ENCODE measurements around the gene RUNX1.

Gene RUNX1

DNA sequence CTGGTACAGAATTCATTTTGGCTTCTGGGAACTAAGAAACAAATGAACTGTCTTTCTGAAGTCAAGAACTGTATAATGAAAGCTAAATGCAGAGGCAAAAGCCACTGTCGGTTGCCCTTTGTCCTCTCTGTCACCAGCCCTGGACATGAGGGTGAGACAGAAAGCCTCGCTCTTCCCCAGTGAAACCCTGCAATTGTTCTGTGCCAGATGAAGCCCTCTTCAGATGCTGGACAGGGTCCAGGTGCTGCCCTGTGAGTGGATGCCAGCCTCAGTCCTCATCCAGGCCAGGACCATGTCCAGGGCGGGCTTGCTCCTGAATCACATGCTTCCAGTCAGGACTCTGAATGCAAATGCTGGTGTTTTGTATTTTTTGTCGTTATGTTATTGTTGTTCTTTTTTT, 138.7 kb downstream of the RUNX1 start:
- no peak for DNase-seq
- Histone ChIP-seq H3K27me3 (replicated peaks; ENCODE audit: control insufficient read depth, insufficient read depth, low read length, poor library complexity, severe bottlenecking) (no peaks in the 10 kb centered on the region), H3K9me3 (ENCODE audit: control insufficient read depth, low read length) (no peaks in the 10 kb centered on the region), H3K4me1 (ENCODE audit: control insufficient read depth, insufficient read depth, low read length, poor library complexity, severe bottlenecking) (peaks cover 6% of the 10 kb centered on the region), H3K4me3 (ENCODE audit: insufficient read depth, low read depth, low read length, poor library complexity, severe bottlenecking) (no peak overlapping the region), H3K36me3 (ENCODE audit: control insufficient read depth, insufficient read depth, low read length) (peaks cover 3% of the 10 kb centered on the region), H3K27ac (ENCODE audit: insufficient read depth, low read length, poor library complexity, severe bottlenecking) (no peak overlapping the region)

DNA sequence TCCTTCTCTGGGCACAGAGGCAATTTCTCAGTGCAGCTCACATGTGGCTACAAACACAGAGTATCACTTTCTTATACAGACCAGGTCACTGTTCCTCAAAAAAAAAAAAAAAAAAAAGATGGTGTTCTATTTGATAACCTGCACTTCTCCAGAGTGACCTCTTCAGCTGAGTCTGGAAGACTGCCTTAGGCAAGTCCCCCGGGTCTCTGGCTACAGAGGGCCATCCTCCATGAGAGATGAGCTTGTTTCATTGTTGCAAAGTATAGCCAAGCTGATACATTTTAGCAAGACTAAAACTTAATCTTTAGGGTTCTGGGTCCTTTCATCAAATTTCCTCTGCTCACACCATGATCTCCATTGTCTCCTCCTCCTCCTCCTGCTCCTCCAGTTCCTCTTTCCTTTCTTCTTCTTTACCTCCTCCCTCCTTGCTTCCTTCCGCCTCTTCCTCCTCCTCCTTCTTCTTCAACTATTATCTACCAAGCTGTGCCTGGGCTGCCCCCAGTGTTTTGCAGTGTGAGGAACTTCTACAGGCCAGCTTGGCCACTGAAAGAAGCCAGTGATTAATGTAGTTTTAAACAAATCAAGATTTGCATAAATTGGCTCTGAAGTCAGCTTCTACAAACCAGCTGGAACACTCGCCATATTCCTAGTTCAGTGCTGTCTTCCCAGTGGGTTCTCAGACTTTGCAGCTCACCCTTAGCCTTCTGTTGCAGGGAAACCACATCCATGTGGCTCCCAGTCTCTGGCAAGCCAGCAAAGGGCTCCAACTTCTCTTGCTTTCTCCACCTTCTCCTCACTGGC, 139.4 kb downstream of the RUNX1 start:
- Histone ChIP-seq H3K9me3 (ENCODE audit: control insufficient read depth, low read length) (no peaks in the 10 kb centered on the region), H3K4me3 (ENCODE audit: insufficient read depth, low read depth, low read length, poor library complexity, severe bottlenecking) (no peak overlapping the region), H3K27me3 (replicated peaks; ENCODE audit: control insufficient read depth, insufficient read depth, low read length, poor library complexity, severe bottlenecking) (no peaks in the 10 kb centered on the region), H3K4me1 (ENCODE audit: control insufficient read depth, insufficient read depth, low read length, poor library complexity, severe bottlenecking) (peaks cover 6% of the 10 kb centered on the region), H3K27ac (ENCODE audit: insufficient read depth, low read length, poor library complexity, severe bottlenecking) (no peak overlapping the region), H3K36me3 (ENCODE audit: control insufficient read depth, insufficient read depth, low read length) (peaks cover 3% of the 10 kb centered on the region)
- no peak for DNase-seq

GRCh38 chr21:34908419-34909055, 140.6 kb downstream of the RUNX1 start:
- no peak for DNase-seq
- Histone ChIP-seq H3K4me1 (ENCODE audit: control insufficient read depth, insufficient read depth, low read length, poor library complexity, severe bottlenecking) (peaks cover 6% of the 10 kb centered on the region), H3K4me3 (ENCODE audit: insufficient read depth, low read depth, low read length, poor library complexity, severe bottlenecking) (no peak overlapping the region)

DNA sequence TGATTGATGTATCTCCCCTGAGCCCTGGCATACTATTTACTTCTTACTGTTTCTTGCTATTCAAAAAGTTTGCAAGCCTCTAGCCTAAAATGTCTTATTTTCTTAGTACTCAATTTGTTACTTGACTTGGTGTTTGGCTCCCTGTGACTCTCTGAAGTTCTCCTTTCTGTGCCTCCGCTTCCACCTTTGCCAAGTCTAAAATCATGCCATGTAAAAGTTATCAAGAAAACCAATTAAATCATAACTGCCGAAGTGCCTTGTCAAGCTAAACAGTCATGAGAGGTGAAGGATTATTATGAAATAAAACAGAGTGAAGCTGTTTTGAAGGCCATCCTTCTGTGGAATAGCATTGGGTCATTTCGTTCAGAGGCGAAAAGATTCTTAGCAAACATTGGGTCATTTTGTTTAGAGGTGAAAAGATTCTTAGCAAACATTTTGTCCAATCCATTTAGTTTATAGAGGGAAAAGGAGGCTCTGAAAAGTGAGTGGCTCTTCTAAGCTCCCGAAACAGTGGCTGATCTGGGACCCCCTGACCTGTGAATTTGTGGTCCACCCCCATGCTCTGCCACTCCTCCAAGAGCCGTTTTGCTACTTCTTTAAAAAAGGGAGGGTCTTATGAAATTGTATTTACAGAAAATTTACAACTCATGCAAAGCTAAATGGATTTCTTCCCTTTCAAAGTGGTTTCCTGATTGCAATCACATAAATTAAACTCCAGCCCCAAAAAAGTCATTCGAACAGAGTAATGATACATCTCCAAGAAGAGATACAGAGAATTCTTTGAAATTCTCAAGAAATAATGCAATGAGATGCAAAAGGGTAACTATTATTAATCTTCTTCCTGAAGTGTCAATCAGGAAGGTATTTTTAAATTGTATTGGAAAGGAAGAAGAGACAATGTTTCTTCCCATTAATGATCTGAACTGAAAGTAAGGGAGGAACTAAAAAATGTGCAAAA, 141.4 kb downstream of the RUNX1 start:
- H3K4me1 ChIP-seq (ENCODE audit: control insufficient read depth, insufficient read depth, low read length, poor library complexity, severe bottlenecking) = peaks cover 6% of the 10 kb centered on the region
- H3K9me3 ChIP-seq (ENCODE audit: control insufficient read depth, low read length) = no peaks in the 10 kb centered on the region
- no peaks in the 10 kb centered on the region for H3K27me3 ChIP-seq (replicated peaks; ENCODE audit: control insufficient read depth, insufficient read depth, low read length, poor library complexity, severe bottlenecking)
- peaks cover 3% of the 10 kb centered on the region for H3K36me3 ChIP-seq (ENCODE audit: control insufficient read depth, insufficient read depth, low read length)
- DNase-seq = no peak
- H3K4me3 ChIP-seq (ENCODE audit: insufficient read depth, low read depth, low read length, poor library complexity, severe bottlenecking) = no peak overlapping the region
- H3K27ac ChIP-seq (ENCODE audit: insufficient read depth, low read length, poor library complexity, severe bottlenecking) = no peak overlapping the region

More at GRCh38 chr21:34908419-34909055, 140.6 kb downstream of the RUNX1 start:
- Histone ChIP-seq H3K27me3 (replicated peaks; ENCODE audit: control insufficient read depth, insufficient read depth, low read length, poor library complexity, severe bottlenecking) (no peaks in the 10 kb centered on the region), H3K9me3 (ENCODE audit: control insufficient read depth, low read length) (no peaks in the 10 kb centered on the region), H3K36me3 (ENCODE audit: control insufficient read depth, insufficient read depth, low read length) (peaks cover 3% of the 10 kb centered on the region), H3K27ac (ENCODE audit: insufficient read depth, low read length, poor library complexity, severe bottlenecking) (no peak overlapping the region)

GRCh38 chr21:34906401-34906800, 142.7 kb downstream of the RUNX1 start:
- H3K36me3 ChIP-seq (ENCODE audit: control insufficient read depth, insufficient read depth, low read length) = peaks cover 3% of the 10 kb centered on the region
- H3K4me3 ChIP-seq (ENCODE audit: insufficient read depth, low read depth, low read length, poor library complexity, severe bottlenecking) = no peak overlapping the region
- H3K27ac ChIP-seq (ENCODE audit: insufficient read depth, low read length, poor library complexity, severe bottlenecking) = no peak overlapping the region
- peaks cover 8% of the 10 kb centered on the region for H3K4me1 ChIP-seq (ENCODE audit: control insufficient read depth, insufficient read depth, low read length, poor library complexity, severe bottlenecking)
- no peak for DNase-seq
- H3K27me3 ChIP-seq (replicated peaks; ENCODE audit: control insufficient read depth, insufficient read depth, low read length, poor library complexity, severe bottlenecking) = no peaks in the 10 kb centered on the region
- H3K9me3 ChIP-seq (ENCODE audit: control insufficient read depth, low read length) = no peaks in the 10 kb centered on the region

DNA sequence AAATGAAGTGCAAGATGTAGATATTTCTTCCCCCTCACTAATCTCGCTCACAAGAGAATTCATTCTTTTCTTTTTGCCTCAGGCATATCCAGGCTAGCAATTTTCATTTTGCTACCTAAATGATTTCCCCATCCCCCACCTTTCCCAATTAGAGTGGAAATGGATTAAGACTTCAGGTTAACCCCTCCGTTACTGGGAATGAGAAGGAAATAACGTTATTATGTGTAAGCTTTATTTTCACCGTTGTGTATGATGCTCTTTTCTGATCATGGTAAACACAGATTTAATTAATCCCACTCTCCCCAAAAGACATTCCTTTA, 143.9 kb downstream of the RUNX1 start:
- no peak for DNase-seq
- no peaks in the 10 kb centered on the region for H3K27me3 ChIP-seq (replicated peaks; ENCODE audit: control insufficient read depth, insufficient read depth, low read length, poor library complexity, severe bottlenecking)
- H3K36me3 ChIP-seq (ENCODE audit: control insufficient read depth, insufficient read depth, low read length) = no peaks in the 10 kb centered on the region
- no peak overlapping the region for H3K27ac ChIP-seq (ENCODE audit: insufficient read depth, low read length, poor library complexity, severe bottlenecking)
- H3K4me3 ChIP-seq (ENCODE audit: insufficient read depth, low read depth, low read length, poor library complexity, severe bottlenecking) = no peak overlapping the region
- peaks cover 7% of the 10 kb centered on the region for H3K4me1 ChIP-seq (ENCODE audit: control insufficient read depth, insufficient read depth, low read length, poor library complexity, severe bottlenecking)
- no peaks in the 10 kb centered on the region for H3K9me3 ChIP-seq (ENCODE audit: control insufficient read depth, low read length)

GRCh38 chr21:34904526-34905217, 144.4 kb downstream of the RUNX1 start:
- Histone ChIP-seq H3K4me3 (ENCODE audit: insufficient read depth, low read depth, low read length, poor library complexity, severe bottlenecking) (no peak overlapping the region), H3K4me1 (ENCODE audit: control insufficient read depth, insufficient read depth, low read length, poor library complexity, severe bottlenecking) (peaks cover 2% of the 10 kb centered on the region), H3K36me3 (ENCODE audit: control insufficient read depth, insufficient read depth, low read length) (no peaks in the 10 kb centered on the region), H3K9me3 (ENCODE audit: control insufficient read depth, low read length) (no peaks in the 10 kb centered on the region), H3K27me3 (replicated peaks; ENCODE audit: control insufficient read depth, insufficient read depth, low read length, poor library complexity, severe bottlenecking) (no peaks in the 10 kb centered on the region), H3K27ac (ENCODE audit: insufficient read depth, low read length, poor library complexity, severe bottlenecking) (no peak overlapping the region)
- DNase-seq = no peak

- no peak overlapping the region for H3K27ac ChIP-seq (ENCODE audit: insufficient read depth, low read length, poor library complexity, severe bottlenecking)
- H3K27me3 ChIP-seq (replicated peaks; ENCODE audit: control insufficient read depth, insufficient read depth, low read length, poor library complexity, severe bottlenecking) = no peaks in the 10 kb centered on the region
- DNase-seq = no peak
- H3K36me3 ChIP-seq (ENCODE audit: control insufficient read depth, insufficient read depth, low read length) = peaks cover 3% of the 10 kb centered on the region
- peaks cover 2% of the 10 kb centered on the region for H3K4me1 ChIP-seq (ENCODE audit: control insufficient read depth, insufficient read depth, low read length, poor library complexity, severe bottlenecking)
- no peak overlapping the region for H3K4me3 ChIP-seq (ENCODE audit: insufficient read depth, low read depth, low read length, poor library complexity, severe bottlenecking)
- no peaks in the 10 kb centered on the region for H3K9me3 ChIP-seq (ENCODE audit: control insufficient read depth, low read length)
Measured at GRCh38 chr21:34900376-34900775, 148.7 kb downstream of the RUNX1 start.

DNA sequence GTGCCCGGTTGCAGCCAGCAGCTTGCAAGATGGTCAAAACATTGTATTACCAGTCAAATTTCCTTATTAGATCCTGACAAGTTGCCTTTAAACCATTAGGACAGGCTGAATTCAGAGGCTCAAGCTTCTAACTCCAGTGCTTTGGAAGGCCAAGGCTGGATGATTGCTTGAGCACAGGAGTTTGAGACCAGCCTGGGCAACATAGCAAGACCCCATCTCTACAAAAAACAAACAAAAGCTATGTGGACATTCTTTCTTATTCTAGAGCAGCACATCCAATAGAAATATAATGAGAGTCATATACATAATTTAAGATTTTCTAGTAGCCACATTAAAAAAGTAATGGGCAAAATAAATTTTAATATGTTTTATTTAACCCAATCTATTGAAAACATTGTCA, 149.3 kb downstream of the RUNX1 start:
- H3K4me3 ChIP-seq (ENCODE audit: insufficient read depth, low read depth, low read length, poor library complexity, severe bottlenecking) = no peak overlapping the region

More for the DNA sequence above, 149.3 kb downstream of the RUNX1 start:
- DNase-seq = no peak
- Histone ChIP-seq H3K4me1 (ENCODE audit: control insufficient read depth, insufficient read depth, low read length, poor library complexity, severe bottlenecking) (peaks cover 2% of the 10 kb centered on the region), H3K27me3 (replicated peaks; ENCODE audit: control insufficient read depth, insufficient read depth, low read length, poor library complexity, severe bottlenecking) (no peaks in the 10 kb centered on the region), H3K27ac (ENCODE audit: insufficient read depth, low read length, poor library complexity, severe bottlenecking) (no peak overlapping the region), H3K9me3 (ENCODE audit: control insufficient read depth, low read length) (no peaks in the 10 kb centered on the region), H3K36me3 (ENCODE audit: control insufficient read depth, insufficient read depth, low read length) (peaks cover 3% of the 10 kb centered on the region)
